Measurements from ENCODE around the gene SLC24A3. TPM values are rescaled to one million over a fixed set of nuclear protein-coding genes. Genes with fewer than 3 reads are reported as not detected.

Gene SLC24A3
- total RNA-seq, 1 donor from 2014 or later = 0.96 TPM

DNA sequence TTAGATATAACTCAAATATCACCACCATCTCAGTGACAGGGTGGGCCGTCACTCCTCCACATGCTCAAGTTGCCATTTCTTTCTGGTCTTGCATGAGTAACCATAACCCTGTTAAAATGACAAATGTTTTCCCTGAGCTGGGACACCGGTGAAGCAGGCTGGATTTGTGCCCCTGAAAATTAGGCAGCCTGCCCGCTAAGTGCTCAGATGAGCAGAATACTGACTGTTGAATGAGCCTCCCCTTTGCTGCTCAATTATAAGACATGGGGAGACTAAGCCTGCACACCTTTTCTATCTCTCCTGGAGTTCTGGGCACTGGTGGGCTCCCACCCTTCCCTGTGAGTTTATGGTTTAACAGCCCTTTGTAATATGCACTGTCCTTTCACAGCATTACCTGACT is 161.8 kb downstream of the SLC24A3 start:
- H3K27ac Mint-ChIP-seq = no peak overlapping the region
- TF ChIP-seq, protein P1, sequence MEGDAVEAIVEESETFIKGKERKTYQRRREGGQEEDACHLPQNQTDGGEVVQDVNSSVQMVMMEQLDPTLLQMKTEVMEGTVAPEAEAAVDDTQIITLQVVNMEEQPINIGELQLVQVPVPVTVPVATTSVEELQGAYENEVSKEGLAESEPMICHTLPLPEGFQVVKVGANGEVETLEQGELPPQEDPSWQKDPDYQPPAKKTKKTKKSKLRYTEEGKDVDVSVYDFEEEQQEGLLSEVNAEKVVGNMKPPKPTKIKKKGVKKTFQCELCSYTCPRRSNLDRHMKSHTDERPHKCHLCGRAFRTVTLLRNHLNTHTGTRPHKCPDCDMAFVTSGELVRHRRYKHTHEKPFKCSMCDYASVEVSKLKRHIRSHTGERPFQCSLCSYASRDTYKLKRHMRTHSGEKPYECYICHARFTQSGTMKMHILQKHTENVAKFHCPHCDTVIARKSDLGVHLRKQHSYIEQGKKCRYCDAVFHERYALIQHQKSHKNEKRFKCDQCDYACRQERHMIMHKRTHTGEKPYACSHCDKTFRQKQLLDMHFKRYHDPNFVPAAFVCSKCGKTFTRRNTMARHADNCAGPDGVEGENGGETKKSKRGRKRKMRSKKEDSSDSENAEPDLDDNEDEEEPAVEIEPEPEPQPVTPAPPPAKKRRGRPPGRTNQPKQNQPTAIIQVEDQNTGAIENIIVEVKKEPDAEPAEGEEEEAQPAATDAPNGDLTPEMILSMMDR (IDR thresholded peaks at IDR 0.05; ENCODE audit: unreplicated experiment) = no peak
- H3K4me3 Mint-ChIP-seq (ENCODE audit: low read depth) = no peak overlapping the region
- no peaks in the 10 kb centered on the region for H3K9me3 Mint-ChIP-seq (ENCODE audit: low read depth)
- no peaks in the 10 kb centered on the region for H3K4me1 Mint-ChIP-seq (ENCODE audit: low read depth)
- peaks cover 3% of the 10 kb centered on the region for H3K27me3 Mint-ChIP-seq
- no peak for DNase-seq (ENCODE audit: low spot score, unreplicated experiment)
- H3K36me3 Mint-ChIP-seq (ENCODE audit: insufficient read depth) = no peaks in the 10 kb centered on the region

GRCh38 chr20:19375395-19375794 is 163.0 kb downstream of the SLC24A3 start:
- no peak overlapping the region for H3K4me3 Mint-ChIP-seq (ENCODE audit: low read depth)

GRCh38 chr20:19375801-19376200 is 163.4 kb downstream of the SLC24A3 start:
- no peaks in the 10 kb centered on the region for H3K4me1 Mint-ChIP-seq (ENCODE audit: low read depth)
- no peak overlapping the region for H3K4me3 Mint-ChIP-seq (ENCODE audit: low read depth)
- no peak for DNase-seq (ENCODE audit: low spot score, unreplicated experiment)
- no peak overlapping the region for H3K27ac Mint-ChIP-seq
- peaks cover 3% of the 10 kb centered on the region for H3K27me3 Mint-ChIP-seq
- no peaks in the 10 kb centered on the region for H3K36me3 Mint-ChIP-seq (ENCODE audit: insufficient read depth)
- TF ChIP-seq, protein P1 (IDR thresholded peaks at IDR 0.05; ENCODE audit: unreplicated experiment) = no peak
- H3K9me3 Mint-ChIP-seq (ENCODE audit: low read depth) = no peaks in the 10 kb centered on the region

More at GRCh38 chr20:19375395-19375794, 163.0 kb downstream of the SLC24A3 start:
- Mint-ChIP-seq H3K36me3 (ENCODE audit: insufficient read depth) (no peaks in the 10 kb centered on the region), H3K27me3 (peaks cover 3% of the 10 kb centered on the region), H3K4me1 (ENCODE audit: low read depth) (no peaks in the 10 kb centered on the region), H3K9me3 (ENCODE audit: low read depth) (no peaks in the 10 kb centered on the region), H3K27ac (no peak overlapping the region)
- TF ChIP-seq, protein P1 (IDR thresholded peaks at IDR 0.05; ENCODE audit: unreplicated experiment) = no peak
- no peak for DNase-seq (ENCODE audit: low spot score, unreplicated experiment)

- TF ChIP-seq, protein P1 (IDR thresholded peaks at IDR 0.05; ENCODE audit: unreplicated experiment) = no peak
- Mint-ChIP-seq H3K9me3 (ENCODE audit: low read depth) (no peaks in the 10 kb centered on the region), H3K27ac (no peak overlapping the region), H3K27me3 (peaks cover 3% of the 10 kb centered on the region), H3K4me3 (ENCODE audit: low read depth) (no peak overlapping the region), H3K36me3 (ENCODE audit: insufficient read depth) (no peaks in the 10 kb centered on the region), H3K4me1 (ENCODE audit: low read depth) (no peaks in the 10 kb centered on the region)
- no peak for DNase-seq (ENCODE audit: low spot score, unreplicated experiment)
Measured at GRCh38 chr20:19376451-19377229, 164.2 kb downstream of the SLC24A3 start.

DNA sequence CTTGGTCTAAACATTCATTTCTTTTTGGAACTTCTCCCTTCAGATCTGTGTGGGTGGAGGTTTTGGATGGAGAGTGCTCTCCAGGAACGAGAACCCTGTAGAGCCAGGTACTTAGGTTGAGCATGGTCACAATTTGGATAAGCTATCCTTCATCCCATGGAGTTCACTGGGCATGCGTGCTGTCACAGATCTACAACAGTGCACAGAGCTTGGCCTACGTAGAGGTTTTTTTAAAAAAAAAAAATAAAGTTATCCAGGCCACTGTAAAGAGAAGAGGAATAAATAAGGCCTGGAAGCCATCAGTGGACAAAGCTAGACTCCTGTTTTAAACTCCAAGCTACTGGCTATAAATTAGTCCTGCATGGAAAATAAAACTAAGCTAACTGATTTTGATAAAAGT is 165.6 kb downstream of the SLC24A3 start:
- no peak overlapping the region for H3K27ac Mint-ChIP-seq

More for the DNA sequence above, 165.6 kb downstream of the SLC24A3 start:
- Mint-ChIP-seq H3K9me3 (ENCODE audit: low read depth) (no peaks in the 10 kb centered on the region), H3K4me3 (ENCODE audit: low read depth) (no peak overlapping the region), H3K36me3 (ENCODE audit: insufficient read depth) (no peaks in the 10 kb centered on the region), H3K4me1 (ENCODE audit: low read depth) (no peaks in the 10 kb centered on the region), H3K27me3 (no peaks in the 10 kb centered on the region)
- no peak for DNase-seq (ENCODE audit: low spot score, unreplicated experiment)
- TF ChIP-seq, protein P1 (IDR thresholded peaks at IDR 0.05; ENCODE audit: unreplicated experiment) = no peak
